ENCODE data around the gene NFIX. TPM values are rescaled to one million over a fixed set of nuclear protein-coding genes. Genes with fewer than 3 reads are reported as not detected.

NFIX gene
- total and polyA plus RNA-seq, 9 donors: 30.3 to 256 (median 217) TPM

- intact Hi-C loops (cut with DNase I): no loop called here
- 63 to 65% (median 64%) methylated on average over 10 of the region's 10 CpGs for WGBS, 3 donors
- Histone ChIP-seq H3K27me3 (no peaks in the 10 kb centered on the region), H3K27ac (peak overlapping the region; percentile 44 to 68), H3K9me3 (no peaks in the 10 kb centered on the region), H3K4me1 (ENCODE audit: insufficient read depth) (peaks cover 19% of the 10 kb centered on the region), H3K36me3 (no peaks in the 10 kb centered on the region), H3K4me3 (no peak overlapping the region)
- no peak for DNase-seq
- TF ChIP-seq CTCF (IDR thresholded peaks at IDR 0.05) (no peak), EP300 (IDR thresholded peaks at IDR 0.05) (no peak), POLR2A (IDR thresholded peaks at IDR 0.05) (no peak)
Observed at GRCh38 chr19:13078381-13078780, 83.1 kb downstream of the NFIX start.

GRCh38 chr19:13078897-13079541, 83.7 kb downstream of the NFIX start:
- Histone ChIP-seq H3K27ac (peak overlapping the region; percentile 44 to 68), H3K36me3 (no peaks in the 10 kb centered on the region), H3K4me1 (ENCODE audit: insufficient read depth) (peaks cover 19% of the 10 kb centered on the region), H3K4me3 (no peak overlapping the region), H3K27me3 (no peaks in the 10 kb centered on the region), H3K9me3 (no peaks in the 10 kb centered on the region)
- TF ChIP-seq EP300 (IDR thresholded peaks at IDR 0.05) (no peak), POLR2A (IDR thresholded peaks at IDR 0.05) (no peak), CTCF (IDR thresholded peaks at IDR 0.05) (no peak)
- intact Hi-C loops (cut with DNase I): no loop called here
- DNase-seq: peak in 4 of 5 donors; percentile 63 to 69 (median 64)
- 36 to 47% (median 44%) methylated on average over 12 of the region's 12 CpGs for WGBS, 3 donors

- H3K27me3 ChIP-seq: no peaks in the 10 kb centered on the region
- TF ChIP-seq POLR2A (IDR thresholded peaks at IDR 0.05): no peak
- no peak for TF ChIP-seq EP300 (IDR thresholded peaks at IDR 0.05)
- no peak for TF ChIP-seq CTCF (IDR thresholded peaks at IDR 0.05)
- H3K9me3 ChIP-seq: no peaks in the 10 kb centered on the region
- H3K4me1 ChIP-seq (ENCODE audit: insufficient read depth): peaks cover 16% of the 10 kb centered on the region
- no peaks in the 10 kb centered on the region for H3K36me3 ChIP-seq
- no peak overlapping the region for H3K4me3 ChIP-seq
- peak overlapping the region; percentile 44 to 68 for H3K27ac ChIP-seq
- DNase-seq: peak; percentile 77 to 87 (median 83)
- intact Hi-C loops (cut with DNase I): no loop called here
- WGBS, 3 donors: 27 to 31% (median 28%) methylated on average over 16 of the region's 16 CpGs
Observed at GRCh38 chr19:13079542-13079986, 84.3 kb downstream of the NFIX start.

- H3K36me3 ChIP-seq: no peaks in the 10 kb centered on the region
- H3K4me3 ChIP-seq: no peak overlapping the region
- H3K27me3 ChIP-seq: no peaks in the 10 kb centered on the region
- no peak for TF ChIP-seq POLR2A (IDR thresholded peaks at IDR 0.05)
- no peak for TF ChIP-seq CTCF (IDR thresholded peaks at IDR 0.05)
- TF ChIP-seq EP300 (IDR thresholded peaks at IDR 0.05): no peak
- intact Hi-C loops (cut with DNase I): no loop called here
- peak overlapping the region in 1 of 2 donors; percentile 8 for H3K27ac ChIP-seq
- no peak for DNase-seq
- WGBS, 3 donors: 46 to 60% (median 53%) methylated on average over 14 of the region's 14 CpGs
- H3K4me1 ChIP-seq (ENCODE audit: insufficient read depth): peaks cover 6% of the 10 kb centered on the region
- no peaks in the 10 kb centered on the region for H3K9me3 ChIP-seq
Observed at GRCh38 chr19:13082192-13083007, 87.1 kb downstream of the NFIX start.

Measured in ovary (tissue), 9 donors.